Epithelial cell of esophagus (primary cell): ENCODE data around the gene KAZN.

ENCODE experiments used
- DNase-seq: peaks from one replicate; pipeline ENCODE4 v3.0.0; 2010; ENCODE audit warnings: low read depth
- H3K4me3 ChIP-seq: 2 replicates; pipeline ENCODE4 v1.5.1; 2011; ENCODE audit warnings: mild to moderate bottlenecking, low read length, control low read depth
- CTCF ChIP-seq: IDR thresholded peaks from 2 replicates; pipeline ENCODE4 v1.5.1; 2011; ENCODE audit warnings: low read depth, mild to moderate bottlenecking, low read length, control low read depth, inconsistent platforms; ENCODE audit not compliant: insufficient read depth; ENCODE audit errors: missing control alignments

The KAZN gene

GRCh38 chr1:14773396-14774025 is 175.0 kb downstream of the KAZN start:
- H3K4me3 ChIP-seq: no peak overlapping the region
- DNase-seq: no peak
- no peak for TF ChIP-seq CTCF

GRCh38 chr1:14774225-14774624 is 175.7 kb downstream of the KAZN start:
- H3K4me3 ChIP-seq: no peak overlapping the region
- TF ChIP-seq CTCF: no peak
- no peak for DNase-seq

GRCh38 chr1:14774988-14775387 is 176.5 kb downstream of the KAZN start:
- no peak for DNase-seq
- TF ChIP-seq CTCF: no peak
- no peak overlapping the region for H3K4me3 ChIP-seq

DNA sequence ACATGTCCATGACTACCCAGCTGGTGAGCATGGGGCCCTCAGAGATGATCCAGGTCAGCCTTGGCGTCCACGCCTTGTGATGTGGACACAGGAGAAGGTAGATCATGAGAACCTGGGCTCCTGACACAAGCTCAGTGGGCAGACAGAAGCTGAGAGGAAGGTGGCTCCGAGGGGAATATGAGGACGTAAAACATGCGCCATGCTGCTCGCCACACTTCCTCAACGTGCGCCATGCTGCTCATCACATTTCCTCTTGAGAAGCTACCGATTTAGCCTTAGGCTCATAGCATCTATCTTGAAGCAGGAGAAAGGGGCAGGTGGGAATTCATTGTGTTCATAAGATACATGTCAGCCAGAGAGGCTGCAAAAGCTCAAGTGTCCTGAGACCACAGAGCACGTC is 176.9 kb downstream of the KAZN start:
- DNase-seq: no peak
- no peak overlapping the region for H3K4me3 ChIP-seq
- no peak for TF ChIP-seq CTCF

- H3K4me3 ChIP-seq: no peak overlapping the region
- no peak for TF ChIP-seq CTCF
- no peak for DNase-seq
These were observed 179.3 kb downstream of the KAZN start for GRCh38 chr1:14777516-14778506.

DNA sequence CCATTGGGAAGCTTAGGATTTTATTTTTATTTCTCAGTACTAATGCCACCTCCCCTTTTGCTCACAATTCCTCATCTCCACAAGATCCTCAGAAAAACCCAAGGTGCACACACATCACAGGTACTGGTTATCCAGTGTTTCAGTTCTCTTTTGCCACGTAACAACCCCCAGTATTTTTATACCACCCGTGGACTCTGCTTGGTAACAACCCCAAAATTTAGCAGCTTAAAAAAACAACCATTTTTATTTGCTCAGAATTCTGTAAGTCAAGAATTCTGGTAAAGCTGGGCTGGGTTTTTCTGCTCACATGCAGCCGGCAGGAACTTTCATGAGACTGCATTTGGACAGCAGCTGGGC is 180.0 kb downstream of the KAZN start:
- no peak for TF ChIP-seq CTCF
- no peak overlapping the region for H3K4me3 ChIP-seq
- no peak for DNase-seq
